Activated CD4-positive, alpha-beta T cell treated with anti-CD3 and anti-CD28 coated beads, Interleukin-2, amount 50 U/mL, for 4 hours (primary cell): ENCODE results near the gene PTGES3L.
"Not testable (repeated sequence)": the region's sequence is repeated elsewhere in the genome, so short reads cannot be mapped to it uniquely, and the experiment has no call there.

ENCODE experiments used
- DNase-seq, 2 experiments: peaks; one replicate each; pipeline ENCODE4 v3.0.0-alpha.2; 2020

PTGES3L gene

GRCh38 chr17:43014020-43014648 is 34.3 kb upstream of the PTGES3L start:
- DNase-seq = no peak

- DNase-seq = no peak
These were observed 33.4 kb upstream of the PTGES3L start for GRCh38 chr17:43013296-43013695.

GRCh38 chr17:43011728-43012472 is 32.0 kb upstream of the PTGES3L start:
- no peak for DNase-seq

GRCh38 chr17:43010667-43011308 is 30.9 kb upstream of the PTGES3L start:
- DNase-seq = no peak

GRCh38 chr17:43006639-43007551 is 27.0 kb upstream of the PTGES3L start, which contains the start of gene IFI35:
TSS of gene IFI35 (plus strand) at chr17:43006784. CDS start at chr17:43006948, 164 bp downstream.
- DNase-seq = peak; percentile 84 to 85

GRCh38 chr17:43003542-43004172 is 23.8 kb upstream of the PTGES3L start:
- no peak for DNase-seq

GRCh38 chr17:43000894-43001293 is 21.0 kb upstream of the PTGES3L start:
- not testable (repeated sequence) for DNase-seq

- DNase-seq = no peak
These were observed 19.2 kb upstream of the PTGES3L start for GRCh38 chr17:42999003-42999525.

GRCh38 chr17:42997984-42998938 is 18.4 kb upstream of the PTGES3L start, which contains the start of gene RPL27:
TSS of gene RPL27 (plus strand) at chr17:42998419. CDS start at chr17:42998751, 332 bp downstream.
- DNase-seq = peak; percentile 97 to 98

GRCh38 chr17:42997390-42997983 is 17.6 kb upstream of the PTGES3L start:
- no peak for DNase-seq

GRCh38 chr17:42993913-42994312 is 14.0 kb upstream of the PTGES3L start:
- not testable (repeated sequence) for DNase-seq

- no peak for DNase-seq
These were observed 13.0 kb upstream of the PTGES3L start for GRCh38 chr17:42992872-42993271.

- no peak for DNase-seq
These were observed 11.6 kb upstream of the PTGES3L start for GRCh38 chr17:42991471-42991870.

GRCh38 chr17:42989726-42990652 is 10.1 kb upstream of the PTGES3L start:
- DNase-seq = no peak

- DNase-seq = no peak
These were observed 9.3 kb upstream of the PTGES3L start for GRCh38 chr17:42989141-42989540.

GRCh38 chr17:42985225-42985624 is 5.3 kb upstream of the PTGES3L start:
- no peak for DNase-seq

GRCh38 chr17:42982266-42982665 is 2.4 kb upstream of the PTGES3L start:
- no peak for DNase-seq

GRCh38 chr17:42980766-42981397 is 1.0 kb upstream of the PTGES3L start:
- DNase-seq = peak; percentile 48 to 57
